ENCODE measurements around the gene ZBTB12. TPM values are rescaled to one million over a fixed set of nuclear protein-coding genes. Genes with fewer than 3 reads are reported as not detected.

The ZBTB12 gene
- total RNA-seq, 4 donors from 2014 or later, result 0.49 to 2.6 (median 1.5) TPM

- no peaks in the 10 kb centered on the region for H3K4me1 ChIP-seq
- no peaks in the 10 kb centered on the region for H3K27me3 ChIP-seq
- TF ChIP-seq POLR2A (IDR thresholded peaks at IDR 0.05), result no peak
- TF ChIP-seq CTCF (IDR thresholded peaks at IDR 0.05), result no peak
- no peak for TF ChIP-seq POLR2AphosphoS5 (IDR thresholded peaks at IDR 0.05)
- no peak for TF ChIP-seq EP300 (IDR thresholded peaks at IDR 0.05)
- no peak overlapping the region for H3K4me3 ChIP-seq
- H3K27ac ChIP-seq, result no peak overlapping the region
- no peaks in the 10 kb centered on the region for H3K9me3 ChIP-seq
- no peak for DNase-seq (ENCODE audit: low spot score in 2 of 2)
- peaks cover 18% of the 10 kb centered on the region for H3K36me3 ChIP-seq
- 90% methylated on average over 7 of the region's 7 CpGs for WGBS
Measured at GRCh38 chr6:31876357-31876756, 25.5 kb downstream of the ZBTB12 start.

GRCh38 chr6:31875877-31876276 lies 26.0 kb downstream of the ZBTB12 start:
- TF ChIP-seq POLR2AphosphoS5 (IDR thresholded peaks at IDR 0.05) (no peak), EP300 (IDR thresholded peaks at IDR 0.05) (no peak), CTCF (IDR thresholded peaks at IDR 0.05) (no peak), POLR2A (IDR thresholded peaks at IDR 0.05) (no peak)
- H3K4me3 ChIP-seq, result no peak overlapping the region
- DNase-seq (ENCODE audit: low spot score in 2 of 2), result no peak
- H3K36me3 ChIP-seq, result peaks cover 13% of the 10 kb centered on the region
- no peaks in the 10 kb centered on the region for H3K9me3 ChIP-seq
- 58% methylated on average over 5 of the region's 5 CpGs for WGBS
- no peak overlapping the region for H3K27ac ChIP-seq
- H3K27me3 ChIP-seq, result no peaks in the 10 kb centered on the region
- no peaks in the 10 kb centered on the region for H3K4me1 ChIP-seq

- Histone ChIP-seq H3K36me3 (peaks cover 4% of the 10 kb centered on the region), H3K4me3 (no peak overlapping the region), H3K4me1 (no peaks in the 10 kb centered on the region), H3K27ac (no peak overlapping the region), H3K9me3 (no peaks in the 10 kb centered on the region), H3K27me3 (no peaks in the 10 kb centered on the region)
- TF ChIP-seq EP300 (IDR thresholded peaks at IDR 0.05), result no peak
- TF ChIP-seq POLR2A (IDR thresholded peaks at IDR 0.05), result no peak
- no peak for TF ChIP-seq POLR2AphosphoS5 (IDR thresholded peaks at IDR 0.05)
- TF ChIP-seq CTCF (IDR thresholded peaks at IDR 0.05), result no peak
- DNase-seq (ENCODE audit: low spot score in 2 of 2), result no peak
- 71% methylated on average over 3 of the region's 5 CpGs for WGBS
Measured at GRCh38 chr6:31874836-31875572, 26.9 kb downstream of the ZBTB12 start.

GRCh38 chr6:31874084-31874670 lies 27.7 kb downstream of the ZBTB12 start:
- TF ChIP-seq EP300 (IDR thresholded peaks at IDR 0.05) (no peak), CTCF (IDR thresholded peaks at IDR 0.05) (no peak), POLR2AphosphoS5 (IDR thresholded peaks at IDR 0.05) (no peak), POLR2A (IDR thresholded peaks at IDR 0.05) (no peak)
- Histone ChIP-seq H3K36me3 (no peaks in the 10 kb centered on the region), H3K9me3 (no peaks in the 10 kb centered on the region), H3K4me1 (no peaks in the 10 kb centered on the region), H3K4me3 (no peak overlapping the region), H3K27me3 (no peaks in the 10 kb centered on the region), H3K27ac (no peak overlapping the region)
- 51% methylated on average over 4 of the region's 4 CpGs for WGBS
- DNase-seq (ENCODE audit: low spot score in 2 of 2), result no peak

- 66% methylated on average over 9 of the region's 9 CpGs for WGBS
- Histone ChIP-seq H3K36me3 (no peaks in the 10 kb centered on the region), H3K9me3 (no peaks in the 10 kb centered on the region), H3K27ac (no peak overlapping the region), H3K4me1 (no peaks in the 10 kb centered on the region), H3K4me3 (no peak overlapping the region), H3K27me3 (no peaks in the 10 kb centered on the region)
- TF ChIP-seq POLR2A (IDR thresholded peaks at IDR 0.05), result no peak
- TF ChIP-seq CTCF (IDR thresholded peaks at IDR 0.05), result no peak
- DNase-seq (ENCODE audit: low spot score in 2 of 2), result no peak
Measured at GRCh38 chr6:31871046-31871659, 30.7 kb downstream of the ZBTB12 start.
